AG08395 (cell line): Measurements from ENCODE around the gene NMRK1.
A peak's percentile ranks its signal among the peaks of the same experiment; 100 is the strongest.

Experiments
- DNase-seq: peaks from one replicate; pipeline ENCODE4 v3.0.0; 2012; ENCODE audit warnings: mixed read lengths, low spot score

The NMRK1 gene

DNA sequence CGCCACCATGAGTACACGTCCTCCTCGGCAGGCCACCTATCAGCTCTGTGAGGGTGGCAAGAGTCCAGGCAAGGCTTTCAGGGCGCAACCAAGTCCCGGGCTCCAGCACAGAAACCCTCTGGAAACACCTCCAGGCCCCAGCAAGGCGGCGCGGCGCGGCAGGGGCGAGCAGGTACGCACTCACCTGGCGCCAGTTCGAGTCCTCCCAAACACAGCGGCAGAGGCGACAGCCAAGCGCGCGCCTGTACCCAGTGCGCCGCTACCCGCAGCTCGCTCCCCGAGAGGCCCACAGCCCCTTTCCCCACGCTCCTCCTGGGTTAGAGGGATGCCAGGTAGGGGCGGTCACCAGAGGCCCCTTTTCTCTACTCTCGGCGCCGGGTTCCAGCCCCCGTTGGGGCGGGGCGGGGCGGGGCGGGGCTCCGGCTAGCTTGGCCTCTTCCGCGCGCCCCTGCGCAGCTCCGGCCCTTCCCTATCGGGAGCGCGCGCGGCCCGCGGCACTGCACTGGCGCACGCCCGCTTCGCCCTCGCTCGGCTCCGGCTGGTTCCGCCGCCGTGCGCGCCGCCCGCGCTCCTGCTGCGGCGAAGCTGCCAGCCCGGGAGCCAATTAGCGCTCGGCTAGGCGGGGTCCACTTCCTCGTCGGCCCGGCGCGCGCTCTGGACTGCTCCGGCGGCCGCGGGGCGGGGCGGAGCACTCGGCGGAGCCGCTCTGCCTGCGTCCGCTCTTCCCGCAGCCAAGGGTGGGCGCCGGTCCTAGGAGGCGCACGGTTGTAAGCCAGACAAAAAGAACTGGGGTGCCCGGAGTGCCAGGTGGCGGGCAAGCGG, at the start of gene NMRK1, which contains the start of gene OSTF1:
TSS of gene NMRK1 (minus strand) at position 332 of the 822 bp plus-strand sequence. CDS start 5,040 bp downstream, outside the sequence.
TSS of gene OSTF1 (plus strand) at position 691 of the 822 bp plus-strand sequence. CDS start 179 bp downstream, outside the sequence.
- DNase-seq = peak; percentile 94

DNA sequence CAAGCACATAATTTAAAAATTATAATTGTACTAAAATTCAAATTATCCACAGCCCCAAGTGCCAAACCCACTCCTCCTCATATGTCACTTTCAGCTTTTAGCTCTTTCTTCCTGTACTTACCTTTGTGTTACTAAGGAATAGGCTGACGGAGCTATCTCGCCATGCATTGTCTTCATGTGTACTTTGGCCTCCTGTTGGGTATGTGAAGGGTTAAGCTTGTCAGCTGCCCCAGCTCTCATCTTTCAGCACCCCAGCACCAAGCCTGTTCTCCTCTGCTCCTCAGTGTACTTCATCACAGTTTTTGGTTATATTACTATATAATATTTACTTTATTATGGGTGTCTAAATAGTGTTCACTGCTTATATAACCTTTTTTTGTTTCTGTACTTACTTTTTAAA, 46.5 kb upstream of the NMRK1 start:
- DNase-seq = no peak

DNA sequence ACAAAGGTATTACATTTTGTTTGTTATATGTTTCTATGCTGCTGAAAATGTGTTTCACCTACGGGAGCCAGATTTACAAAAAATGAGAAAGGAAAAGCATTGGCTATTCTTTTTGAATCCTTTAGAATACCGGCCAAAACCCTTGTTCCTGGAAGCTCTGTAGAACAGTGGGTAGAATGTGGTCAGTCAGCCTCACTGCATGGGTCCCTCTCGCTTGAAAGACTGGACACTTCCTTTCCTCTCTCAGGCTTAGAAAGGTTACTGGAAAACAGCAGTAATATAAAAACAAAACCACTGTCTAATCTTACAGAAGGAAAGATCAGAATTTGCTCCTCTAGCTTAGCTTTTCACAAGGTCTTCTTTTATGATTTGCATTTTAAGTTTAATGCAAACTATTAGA, 45.4 kb upstream of the NMRK1 start:
- no peak for DNase-seq

DNA sequence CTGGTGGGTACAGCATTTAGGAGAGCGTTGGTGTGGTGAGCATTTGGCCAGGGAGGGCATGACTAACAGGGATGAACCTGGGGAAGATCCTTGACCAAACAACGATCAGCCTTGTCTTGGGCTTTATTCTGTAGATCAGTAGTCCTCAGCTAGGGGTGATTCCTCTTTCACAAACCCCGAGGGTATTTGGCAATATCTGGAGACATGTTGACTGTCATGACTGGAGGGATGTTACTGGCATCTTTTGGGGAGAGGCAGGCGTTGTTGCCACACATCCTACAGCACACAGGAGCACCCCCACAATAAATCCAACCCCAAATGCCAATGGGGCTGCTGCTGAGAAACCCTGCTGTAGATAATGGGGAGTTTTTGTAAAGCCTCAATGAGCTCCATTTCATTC, 44.3 kb upstream of the NMRK1 start:
- no peak for DNase-seq

DNA sequence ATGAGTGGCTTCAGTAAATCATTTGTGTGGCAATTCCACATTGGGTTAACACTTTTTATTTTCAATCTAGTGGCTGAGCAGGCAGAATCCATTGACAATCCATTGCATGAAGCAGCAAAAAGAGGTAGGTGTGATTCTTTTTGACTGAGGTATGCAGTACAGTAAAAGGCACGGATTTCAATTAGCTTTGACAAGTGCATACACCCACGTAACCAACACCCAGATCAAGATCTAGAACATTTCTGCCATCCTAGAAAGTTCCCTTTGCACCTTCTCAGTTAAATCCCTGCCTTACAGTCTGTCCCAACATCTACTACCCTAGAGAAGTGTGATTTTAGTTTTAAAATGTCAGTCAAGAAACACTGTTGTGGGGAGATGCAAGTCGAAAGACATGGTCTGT, 43.7 kb upstream of the NMRK1 start:
- DNase-seq = no peak

DNA sequence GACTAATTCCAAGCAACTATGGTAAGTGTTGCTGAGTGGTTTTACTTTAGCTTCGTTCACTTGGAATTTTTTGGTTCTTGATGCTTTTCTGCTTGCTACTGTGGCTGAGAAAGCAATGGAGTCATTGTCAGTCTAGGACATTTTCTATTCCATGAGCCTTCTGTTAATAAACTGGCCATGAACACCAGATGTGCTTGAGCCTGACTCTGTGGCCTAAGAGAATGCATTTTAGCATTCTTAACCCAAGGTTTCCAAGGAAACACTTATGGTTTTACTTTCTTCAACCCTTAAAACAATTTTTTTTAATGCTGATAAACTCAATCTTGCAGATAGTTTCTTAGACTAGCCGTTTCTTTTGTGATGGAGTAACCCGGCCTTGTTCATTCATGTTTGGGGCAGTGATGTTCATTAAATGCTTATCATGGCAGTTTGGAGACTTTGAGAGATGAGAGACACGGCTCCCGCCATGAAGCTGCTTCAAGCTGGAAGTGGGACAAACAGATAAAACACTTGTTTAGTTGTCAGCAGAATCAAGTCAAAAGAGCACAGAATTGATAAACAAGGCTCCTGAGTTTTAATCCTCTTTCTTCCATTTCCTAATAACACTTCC, 42.8 kb upstream of the NMRK1 start:
- DNase-seq = peak; percentile 63

DNA sequence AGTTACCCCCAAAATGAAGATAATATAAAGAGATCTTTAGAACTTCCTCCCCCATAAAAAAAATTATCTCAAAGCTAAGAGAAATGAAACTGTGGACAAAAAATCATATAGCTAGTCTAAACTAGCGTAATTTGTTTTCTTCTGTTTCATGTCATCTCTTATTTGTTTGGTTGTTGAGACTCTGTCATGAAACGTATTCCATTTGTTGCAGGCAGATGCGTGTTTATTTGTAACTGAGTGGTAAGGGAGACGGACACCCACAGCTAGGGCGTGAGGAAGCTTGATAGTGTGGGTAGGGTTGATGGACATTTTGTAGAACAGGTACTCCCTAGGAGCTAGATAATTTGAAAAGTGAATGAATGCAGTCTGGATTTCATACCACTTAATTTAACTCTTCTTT, 42.2 kb upstream of the NMRK1 start:
- no peak for DNase-seq

DNA sequence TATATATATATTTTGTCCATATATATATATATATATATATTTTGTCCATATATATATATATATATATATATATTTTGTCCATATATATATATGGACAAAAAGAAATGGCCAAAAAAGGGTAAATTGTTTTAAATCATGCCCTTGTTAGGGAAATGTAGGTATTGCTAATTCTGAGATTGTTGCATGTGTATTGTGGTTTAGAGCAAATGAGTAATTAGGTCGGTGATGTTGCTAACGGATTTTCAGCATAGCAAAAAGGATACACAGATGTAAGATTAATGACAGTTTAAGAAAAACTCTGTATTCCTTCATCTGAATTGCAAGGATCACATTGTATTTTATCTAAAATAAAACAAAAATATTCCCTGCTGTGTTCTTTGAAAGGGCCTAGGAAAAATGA, 40.6 kb upstream of the NMRK1 start:
- DNase-seq = no peak

DNA sequence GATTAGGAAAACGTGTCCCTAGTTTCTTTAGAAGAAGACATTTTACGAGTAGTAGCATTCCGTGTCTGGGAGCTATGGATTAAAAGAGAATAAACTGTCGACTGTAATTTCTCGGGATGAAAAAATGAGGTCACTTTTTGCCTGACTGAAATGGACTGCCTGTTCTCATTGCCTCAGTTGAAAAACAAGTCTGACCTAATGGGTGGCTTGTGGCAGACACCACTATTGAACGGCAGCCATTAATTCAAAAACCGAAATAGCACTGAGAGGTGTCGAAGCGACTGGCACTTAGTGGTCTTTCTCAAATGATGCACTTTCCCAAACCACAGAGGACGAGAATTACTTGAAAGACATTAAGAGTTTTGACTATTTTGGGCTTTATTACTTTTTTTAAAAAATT, 35.7 kb upstream of the NMRK1 start:
- DNase-seq = no peak

DNA sequence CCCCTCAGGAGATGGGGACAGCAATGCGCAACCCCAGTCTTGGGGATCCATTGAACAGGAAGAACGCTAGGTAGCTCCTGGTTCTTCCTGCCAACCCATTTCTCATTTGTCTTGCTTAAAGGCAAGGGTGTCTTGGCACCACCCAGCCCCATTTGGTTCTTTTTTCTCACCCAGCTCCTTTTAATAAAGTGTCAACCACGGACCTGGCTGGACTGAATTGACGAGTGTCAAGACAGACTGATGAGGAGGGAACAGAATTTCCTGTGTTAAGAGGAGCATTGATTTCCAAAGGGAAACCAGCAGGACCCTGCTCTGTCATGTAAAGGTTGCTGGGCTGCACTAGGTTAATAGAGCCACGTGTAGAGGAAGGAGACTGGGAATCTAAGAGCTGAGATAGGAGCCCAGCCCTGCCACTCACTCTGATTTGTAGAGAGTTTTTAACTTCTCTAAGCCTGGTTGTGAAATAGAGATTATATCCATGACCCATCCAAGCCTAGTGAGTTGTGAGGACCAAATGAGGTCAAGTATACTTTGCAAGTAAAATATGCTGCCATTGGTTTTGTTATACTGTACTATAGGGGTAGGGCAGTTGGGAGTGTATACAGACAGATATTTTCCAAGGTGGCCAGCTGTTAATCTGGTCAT, 34.1 kb upstream of the NMRK1 start:
- DNase-seq = no peak

DNA sequence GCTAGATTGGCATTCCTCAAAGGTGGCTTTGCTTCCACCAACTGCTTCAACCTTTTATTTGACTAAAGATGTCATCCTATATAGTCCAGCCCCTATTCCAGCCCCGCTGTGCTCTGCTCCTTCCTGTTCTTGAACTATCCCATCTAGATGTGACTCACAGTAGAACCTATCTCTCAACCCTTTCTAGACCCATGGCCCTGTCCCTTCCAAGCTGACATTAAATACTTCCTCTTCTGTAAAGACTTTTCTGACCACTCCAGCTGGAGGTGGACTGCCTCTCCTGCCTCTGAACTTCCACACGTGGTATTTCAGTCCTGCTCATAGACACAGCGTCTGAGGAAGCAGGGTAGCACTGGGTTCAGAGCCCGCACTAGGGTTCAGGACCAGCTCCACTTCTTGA, 32.7 kb upstream of the NMRK1 start:
- no peak for DNase-seq

DNA sequence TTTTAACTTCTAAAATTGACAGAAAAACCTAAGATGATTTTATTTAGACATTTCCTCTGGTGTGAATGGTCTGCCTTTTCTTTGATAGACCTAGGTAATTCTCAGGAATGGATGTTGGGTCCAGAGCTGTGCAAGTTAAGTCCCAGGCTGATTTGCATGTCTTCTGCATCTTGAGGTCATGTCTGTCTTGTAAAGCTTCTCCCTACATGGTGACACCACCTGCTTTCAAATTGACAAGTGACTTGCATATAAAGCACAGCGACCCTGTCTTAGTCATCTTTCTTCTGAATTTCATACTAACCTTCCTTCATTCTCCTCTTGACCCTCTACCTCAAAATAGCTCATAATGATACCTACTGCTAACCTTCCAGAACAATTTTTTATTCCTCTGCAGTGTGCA, 29.6 kb upstream of the NMRK1 start:
- DNase-seq = no peak

DNA sequence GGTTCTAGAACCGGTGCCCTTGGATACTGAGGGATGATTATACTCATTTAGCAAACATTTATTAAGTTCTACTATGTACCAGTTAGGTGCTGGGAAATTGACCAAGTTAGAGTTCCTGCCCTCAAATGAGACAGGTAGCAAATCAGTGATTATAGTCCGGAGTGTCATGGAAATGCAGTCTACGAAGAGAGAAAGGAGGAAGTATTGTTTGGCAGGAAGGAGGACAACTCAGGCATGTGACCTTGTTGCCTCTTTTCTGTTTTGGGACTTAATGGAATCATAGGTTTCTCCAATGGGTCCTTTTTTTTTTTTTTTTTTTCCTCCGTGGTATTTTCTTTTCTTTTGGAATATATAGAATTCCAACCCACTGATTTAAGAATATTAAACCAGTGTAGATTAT, 28.4 kb upstream of the NMRK1 start:
- no peak for DNase-seq

DNA sequence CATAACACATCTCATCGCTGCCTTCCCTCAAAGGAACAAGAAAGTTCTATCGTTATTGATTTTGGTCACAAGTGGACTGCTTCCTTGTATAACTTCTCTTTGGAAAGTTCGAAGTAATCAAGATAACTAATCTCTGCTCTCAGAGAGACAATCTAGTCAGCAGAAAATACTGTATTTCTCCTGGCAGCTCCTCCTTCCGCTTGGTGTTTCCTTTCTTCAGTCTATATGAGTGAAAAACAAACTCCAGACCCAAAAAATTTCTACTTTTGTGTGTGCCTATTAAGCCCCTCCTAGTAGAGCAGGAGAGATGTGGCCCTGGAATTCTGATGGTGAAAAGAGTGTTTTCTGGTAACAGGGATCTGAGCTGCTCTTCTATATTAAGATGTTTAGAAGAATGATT, 24.8 kb upstream of the NMRK1 start:
- no peak for DNase-seq

DNA sequence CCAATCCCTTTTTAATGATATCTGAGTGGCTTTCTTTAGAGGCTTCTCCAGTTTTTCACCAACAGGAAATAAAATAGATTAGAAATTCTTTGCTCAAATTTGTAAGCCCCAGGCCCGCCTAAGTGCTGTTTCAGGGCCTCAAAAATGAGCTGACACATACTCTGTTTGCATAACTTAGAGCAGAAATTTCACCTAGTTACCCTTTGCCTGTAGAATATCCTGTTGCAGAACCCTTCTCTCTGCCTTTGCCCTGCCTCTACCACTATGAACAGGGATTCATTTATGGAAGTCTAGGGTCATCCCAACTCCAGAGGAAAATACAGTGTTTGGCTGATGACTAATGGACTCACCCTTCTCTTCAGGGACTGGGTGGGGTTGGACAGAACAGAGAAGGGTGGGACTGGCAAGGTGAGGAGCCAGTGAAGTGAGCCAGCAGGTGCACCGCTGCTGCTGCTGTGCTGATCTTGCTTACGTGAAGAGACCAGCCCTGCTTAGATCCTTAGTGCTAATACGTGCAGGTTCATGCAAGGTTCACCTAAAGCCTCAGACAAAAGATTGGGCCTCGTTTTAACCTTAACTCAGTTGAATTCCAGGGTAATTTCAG, 23.2 kb upstream of the NMRK1 start:
- no peak for DNase-seq

DNA sequence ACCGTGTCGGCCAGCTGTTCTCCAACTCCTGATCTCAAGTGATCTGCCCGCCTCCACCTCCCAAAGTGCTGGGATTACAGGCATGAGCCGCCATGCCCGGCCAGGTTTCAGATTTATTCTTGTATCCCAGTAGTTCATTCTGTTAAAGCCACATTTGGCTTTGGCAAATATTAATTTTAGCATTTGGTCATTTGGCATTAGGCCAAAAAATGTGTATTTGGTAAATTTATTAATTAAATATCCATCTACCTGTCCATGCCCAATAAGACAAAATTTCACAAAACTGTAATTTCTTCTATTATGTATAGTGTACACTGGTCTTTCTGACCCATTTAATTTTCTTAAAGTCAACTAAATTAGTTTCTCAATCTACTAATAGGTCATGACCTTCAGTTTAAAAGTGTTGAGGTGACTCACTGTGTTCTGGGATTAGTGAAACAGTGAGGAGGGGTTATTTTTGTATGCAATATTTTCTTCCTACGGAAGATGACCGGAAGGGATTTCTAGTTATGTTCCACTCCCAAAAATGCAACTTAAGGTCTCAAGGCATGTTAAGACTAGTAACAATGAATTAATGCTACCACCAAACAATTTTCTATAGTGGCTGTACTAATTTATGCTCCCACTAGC, 21.4 kb upstream of the NMRK1 start:
- no peak for DNase-seq

DNA sequence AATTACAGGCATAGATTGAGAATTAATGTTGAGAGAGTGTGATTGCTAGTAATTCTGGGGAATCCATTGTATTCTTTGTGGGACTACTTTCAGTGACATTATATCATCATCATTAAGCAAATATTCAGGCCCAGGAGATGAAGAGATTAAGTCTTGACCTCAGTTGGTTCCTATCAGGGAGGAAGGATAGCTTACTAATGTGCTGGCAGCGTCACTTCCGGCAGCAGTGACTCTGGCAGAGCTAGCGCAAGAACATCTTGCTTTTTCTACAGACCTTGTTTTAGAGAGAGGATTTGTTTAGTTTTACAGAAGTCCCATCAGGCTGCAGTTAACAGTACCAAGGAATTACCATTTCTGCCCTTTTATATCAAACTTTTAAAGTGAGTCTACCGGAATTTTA, 20.6 kb upstream of the NMRK1 start:
- peak; percentile 67 for DNase-seq

DNA sequence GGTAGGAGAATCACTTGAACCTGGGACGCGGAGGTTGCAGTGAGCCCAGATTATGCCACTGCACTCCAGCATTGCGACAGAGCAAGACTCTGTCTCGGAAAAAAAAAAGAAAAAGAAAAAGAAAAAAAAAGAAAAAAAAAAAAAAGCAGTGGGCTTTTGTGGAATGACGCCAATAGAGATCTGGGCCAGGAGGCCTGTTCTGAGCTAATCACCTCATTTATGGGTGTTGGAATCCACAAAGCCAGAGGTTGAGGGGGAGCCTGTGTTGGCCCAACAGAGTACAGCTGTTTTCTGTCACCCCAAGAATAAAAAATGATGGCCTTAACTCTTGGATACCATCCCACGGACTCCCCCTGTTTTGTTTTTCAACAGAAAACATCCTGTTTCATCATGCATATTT, 18.9 kb upstream of the NMRK1 start:
- no peak for DNase-seq

DNA sequence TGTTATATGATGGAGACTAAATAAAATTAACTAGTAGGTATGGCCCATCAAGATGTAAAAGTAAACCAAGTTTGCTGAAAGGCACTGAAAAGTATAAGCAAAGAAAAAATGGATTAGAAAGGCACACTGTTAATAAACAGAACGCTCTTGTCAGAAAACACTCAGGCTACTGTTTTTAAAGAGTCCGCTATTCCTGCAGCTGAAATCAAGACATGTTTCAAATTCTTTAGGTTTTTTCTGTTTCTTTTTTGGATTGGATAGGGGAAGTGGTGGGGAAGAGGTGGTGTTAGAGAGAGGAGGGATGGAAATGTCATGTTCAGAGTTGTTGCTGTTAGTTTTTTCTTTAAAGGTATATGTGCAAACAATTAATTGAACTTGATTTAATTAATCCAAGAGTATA, 17.9 kb upstream of the NMRK1 start:
- no peak for DNase-seq

DNA sequence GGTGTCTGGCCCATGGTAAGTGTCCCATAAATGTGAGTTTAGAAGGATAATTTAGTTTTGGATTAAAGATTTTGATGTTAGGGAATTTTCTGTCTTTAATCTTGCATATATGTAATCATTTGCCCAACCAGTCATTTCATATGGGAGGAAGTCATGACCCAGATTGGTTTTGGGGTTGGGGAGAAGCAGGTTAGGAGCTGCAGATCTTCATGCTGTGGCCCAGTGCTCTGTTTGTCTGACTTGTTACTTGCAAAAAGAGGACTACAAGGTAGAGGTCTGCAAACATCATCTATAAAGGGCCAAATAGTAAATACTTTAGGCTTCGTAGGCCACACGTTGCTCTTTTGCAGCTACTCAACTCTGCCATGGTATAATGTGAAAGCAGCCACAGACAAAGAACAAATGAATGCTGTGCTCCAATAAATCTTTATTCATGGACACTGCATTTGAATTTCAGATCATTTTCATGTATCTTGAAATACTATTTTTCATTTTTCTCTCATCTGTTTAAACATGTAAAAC, 17.1 kb upstream of the NMRK1 start:
- no peak for DNase-seq

DNA sequence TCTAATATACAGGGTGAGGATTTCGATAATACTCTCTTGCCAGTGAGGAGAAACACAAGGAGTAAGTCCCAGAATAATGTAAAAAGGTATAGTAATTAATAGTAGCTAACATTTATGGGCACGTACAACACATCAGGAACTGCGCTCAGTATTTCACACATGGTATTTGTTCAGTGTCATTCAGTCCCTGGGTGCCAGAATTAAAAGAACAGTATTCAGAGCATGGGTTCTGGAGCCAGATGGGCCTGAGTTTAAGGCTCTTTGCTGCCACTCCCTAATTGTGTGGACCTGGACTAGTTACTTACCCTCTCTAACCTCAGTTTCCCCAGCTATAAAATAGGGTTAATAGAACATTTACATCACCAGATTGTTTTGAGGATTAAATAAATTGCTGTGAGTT, 16.7 kb upstream of the NMRK1 start:
- no peak for DNase-seq

DNA sequence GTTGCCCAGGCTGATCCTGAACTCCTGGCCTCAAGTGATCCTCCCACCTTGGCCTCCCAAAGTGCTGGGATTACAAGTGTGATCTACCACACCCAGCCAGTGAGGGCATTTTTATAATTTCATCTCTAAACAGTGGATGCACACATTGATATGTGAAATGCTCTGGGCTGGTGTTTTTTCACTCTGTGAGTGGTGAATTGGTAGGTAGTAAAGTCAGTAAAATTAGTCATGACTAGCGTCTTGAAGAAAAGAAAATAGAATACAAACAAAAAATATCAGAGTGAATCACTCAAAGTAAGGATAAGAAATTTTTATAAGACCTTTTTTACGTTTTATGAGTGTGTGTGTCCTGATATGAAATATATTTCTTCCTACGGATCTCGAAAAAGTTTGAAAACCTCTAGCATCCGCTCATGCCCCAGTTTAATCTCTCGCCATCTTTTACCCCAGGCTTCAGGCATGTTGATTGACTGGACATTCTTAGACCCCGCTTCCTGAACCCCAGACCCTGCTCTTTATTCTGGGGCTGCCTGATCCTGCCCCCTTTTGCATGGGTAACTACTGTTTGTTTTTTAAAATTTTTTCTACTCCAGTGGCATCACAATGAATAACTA, 14.3 kb upstream of the NMRK1 start:
- no peak for DNase-seq
